Spleen (tissue), 7 donors: ENCODE data around the gene MAJIN.

ENCODE experiments used
- POLR2A ChIP-seq, 3 donors: fragments of 450-650 bp; IDR thresholded peaks; one replicate each; pipeline ENCODE4 v1.5.1; 2017; ENCODE audit warnings: antibody characterized with exemption in 3 of 3, mild to moderate bottlenecking in 1 of 3
- POLR2AphosphoS5 ChIP-seq, 3 donors: sonication (generic); formaldehyde crosslinking; IDR thresholded peaks; one replicate each; pipeline ENCODE4 v1.5.1; 2017; ENCODE audit warnings: antibody characterized with exemption in 3 of 3
- TF ChIP-seq, protein P1 (sequence below), 11 experiments: fragments of 200-600 bp in 7 of 11; fragments of 450-650 bp in 4 of 11; sonication (generic) in 4 of 11; IDR thresholded peaks in 8 of 11; conservative IDR thresholded peaks in 3 of 11; 1 replicate in 7 of 11; 2 replicates in 4 of 11; pipeline versions ENCODE4 v1.4.0 to v1.8.0; 2016 to 2021; ENCODE audit warnings: antibody characterized with exemption in 11 of 11, inconsistent platforms in 4 of 11, mild to moderate bottlenecking in 1 of 11
- donor health status: DM: no; HTN: no; CAD: no; lungs with moderate emphysema.
- donor health status: DM: no; HTN: no; CAD: no.
- donor health status: DM: no; HTN: no; CAD: no.

DNA sequence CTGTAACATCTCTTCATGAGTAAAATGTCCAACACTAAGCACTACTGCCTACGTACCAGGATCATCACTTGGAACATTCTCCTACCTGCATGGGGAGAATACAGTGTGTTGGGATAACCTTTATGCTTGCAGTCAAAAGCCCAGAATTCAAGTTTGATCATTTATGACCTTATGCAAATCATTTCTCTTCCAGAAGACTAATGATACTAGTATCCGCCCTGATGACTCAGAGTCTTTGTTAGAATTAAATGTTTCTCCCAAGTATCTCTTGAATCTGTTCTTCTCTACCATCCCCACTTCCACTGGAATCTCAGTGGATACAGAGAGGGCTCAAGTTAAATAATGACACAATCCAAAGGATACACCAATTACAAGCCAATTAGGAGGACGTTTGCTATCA lies 12.4 kb downstream of the MAJIN start:
- TF ChIP-seq, protein P1, sequence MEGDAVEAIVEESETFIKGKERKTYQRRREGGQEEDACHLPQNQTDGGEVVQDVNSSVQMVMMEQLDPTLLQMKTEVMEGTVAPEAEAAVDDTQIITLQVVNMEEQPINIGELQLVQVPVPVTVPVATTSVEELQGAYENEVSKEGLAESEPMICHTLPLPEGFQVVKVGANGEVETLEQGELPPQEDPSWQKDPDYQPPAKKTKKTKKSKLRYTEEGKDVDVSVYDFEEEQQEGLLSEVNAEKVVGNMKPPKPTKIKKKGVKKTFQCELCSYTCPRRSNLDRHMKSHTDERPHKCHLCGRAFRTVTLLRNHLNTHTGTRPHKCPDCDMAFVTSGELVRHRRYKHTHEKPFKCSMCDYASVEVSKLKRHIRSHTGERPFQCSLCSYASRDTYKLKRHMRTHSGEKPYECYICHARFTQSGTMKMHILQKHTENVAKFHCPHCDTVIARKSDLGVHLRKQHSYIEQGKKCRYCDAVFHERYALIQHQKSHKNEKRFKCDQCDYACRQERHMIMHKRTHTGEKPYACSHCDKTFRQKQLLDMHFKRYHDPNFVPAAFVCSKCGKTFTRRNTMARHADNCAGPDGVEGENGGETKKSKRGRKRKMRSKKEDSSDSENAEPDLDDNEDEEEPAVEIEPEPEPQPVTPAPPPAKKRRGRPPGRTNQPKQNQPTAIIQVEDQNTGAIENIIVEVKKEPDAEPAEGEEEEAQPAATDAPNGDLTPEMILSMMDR (IDR thresholded peaks at IDR 0.05 in 8 of 11, conservative IDR thresholded peaks at IDR 0.05 in 3 of 11) = no peak
- no peak for TF ChIP-seq POLR2A (IDR thresholded peaks at IDR 0.05)
- TF ChIP-seq POLR2AphosphoS5 (IDR thresholded peaks at IDR 0.05) = no peak
